ENCODE data around the gene VTCN1.

GRCh38 chr1:117116090-117116783 lies 94.5 kb downstream of the VTCN1 start:
- TF ChIP-seq TSHZ2 (CRISPR knock-in tag; IDR thresholded peaks at IDR 0.05) (no peak), OSR1 (CRISPR knock-in tag; IDR thresholded peaks at IDR 0.05) (no peak), ZNF70 (CRISPR knock-in tag; IDR thresholded peaks at IDR 0.05) (no peak), BACH2 (CRISPR knock-in tag; IDR thresholded peaks at IDR 0.05; ENCODE audit: borderline replicate concordance) (no peak), ZC3H10 (CRISPR knock-in tag; IDR thresholded peaks at IDR 0.05) (no peak), ARNTL (CRISPR knock-in tag; IDR thresholded peaks at IDR 0.05; ENCODE audit: borderline replicate concordance, low read depth) (no peak)
